GM19035 (cell line): ENCODE measurements around the gene FPGS.

ENCODE experiments used
- ATAC-seq: cut with Tn5 transposase; IDR thresholded peaks from one replicate; pipeline ENCODE4 v1.9.1; 2021; ENCODE audit not compliant: unreplicated experiment

Gene FPGS

DNA sequence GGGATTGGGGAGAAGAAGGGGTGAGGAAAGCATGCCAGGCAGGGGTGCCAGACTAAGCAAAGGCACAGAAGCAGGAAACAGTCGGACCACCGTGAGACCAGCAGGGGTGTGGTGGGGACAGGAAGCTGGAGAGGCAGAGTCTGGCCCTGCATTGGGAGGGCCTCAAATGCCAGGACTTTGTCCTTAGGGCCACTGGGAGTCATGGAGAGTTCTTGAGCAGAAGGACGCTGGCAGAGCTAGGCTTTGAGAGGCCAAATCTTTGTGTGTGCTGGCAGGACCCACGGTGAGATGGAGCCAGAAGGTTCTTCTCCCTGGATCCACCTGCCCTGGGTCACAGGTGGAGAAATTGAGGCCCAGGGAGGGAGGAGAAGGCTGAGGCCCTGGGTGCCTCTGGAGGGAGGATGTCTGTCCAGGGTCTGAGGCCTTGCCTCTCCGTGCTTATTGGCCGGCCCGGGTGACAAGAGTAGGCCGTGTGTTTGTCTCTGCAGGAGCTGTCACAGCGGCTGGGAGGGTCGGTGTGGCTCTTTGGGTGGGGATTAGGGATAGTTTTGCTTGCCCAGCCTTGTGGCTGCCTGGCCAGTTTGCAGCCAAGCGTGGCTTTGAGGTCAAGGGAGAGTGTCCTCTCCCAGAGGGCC lies 53.5 kb downstream of the FPGS start:
- ATAC-seq, result no peak

DNA sequence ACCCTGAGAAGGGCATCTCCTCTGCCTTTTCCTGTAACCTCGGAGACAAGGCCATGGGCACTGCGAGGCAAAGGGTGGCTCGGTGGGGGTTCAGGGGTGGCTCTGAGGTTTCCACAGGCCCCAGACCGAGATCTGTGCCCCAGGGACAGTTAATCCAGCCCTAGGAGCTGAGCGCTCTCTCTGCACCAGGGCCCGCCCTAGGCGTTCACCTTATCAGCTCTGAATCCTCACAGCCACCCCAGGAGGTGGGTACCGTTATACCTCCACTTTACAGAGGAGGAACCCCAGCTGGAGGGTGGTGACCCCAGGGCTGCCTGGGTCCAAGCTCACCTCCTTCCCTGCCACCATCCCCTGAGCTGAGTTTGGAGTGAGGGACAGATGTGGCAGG lies 54.0 kb downstream of the FPGS start:
- no peak for ATAC-seq

DNA sequence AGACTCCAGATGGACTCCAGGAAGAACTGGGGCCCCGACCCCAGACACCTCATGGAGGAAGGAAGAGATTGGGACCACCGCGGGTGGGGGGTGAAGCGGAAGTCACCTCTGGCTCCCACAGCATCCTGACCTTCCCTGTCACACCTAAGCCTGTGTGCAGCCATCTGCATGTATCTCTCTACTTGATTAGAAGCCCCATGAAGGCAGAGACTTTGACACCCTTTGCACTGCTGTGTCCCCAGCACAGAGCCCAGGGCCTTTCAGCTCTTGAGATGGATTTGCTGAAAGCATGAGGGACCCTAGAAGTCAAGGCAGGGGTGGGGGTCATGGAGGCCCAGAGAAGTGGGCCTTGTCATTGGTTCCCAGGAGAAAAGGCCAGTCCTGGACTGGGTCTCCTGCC lies 54.6 kb downstream of the FPGS start:
- ATAC-seq, result no peak

- ATAC-seq, result no peak
Observed at GRCh38 chr9:127858041-127858512, 55.4 kb downstream of the FPGS start.

DNA sequence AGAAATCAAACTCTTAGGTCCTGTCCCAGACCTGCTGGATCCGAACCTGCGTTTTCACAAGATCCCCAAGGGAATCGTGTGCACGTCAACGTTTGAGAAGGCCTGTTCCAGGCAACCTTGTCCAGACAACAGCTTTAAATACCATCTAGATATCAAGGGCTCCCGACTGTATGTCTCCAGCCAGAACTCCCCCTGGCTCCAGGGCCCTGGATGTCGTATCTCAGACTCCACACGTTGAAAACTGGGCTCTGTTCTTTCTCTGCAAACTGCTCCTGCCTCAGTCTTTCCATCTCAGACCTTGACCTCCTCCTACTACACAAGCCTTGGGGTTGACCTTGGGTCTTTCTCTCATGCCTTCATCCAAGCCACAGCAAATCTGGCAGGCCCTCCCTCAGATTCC lies 57.6 kb downstream of the FPGS start:
- ATAC-seq, result no peak

- ATAC-seq, result no peak
Observed at GRCh38 chr9:127860779-127861178, 58.1 kb downstream of the FPGS start.

- ATAC-seq, result no peak
Observed at GRCh38 chr9:127862075-127863011, 59.7 kb downstream of the FPGS start.

DNA sequence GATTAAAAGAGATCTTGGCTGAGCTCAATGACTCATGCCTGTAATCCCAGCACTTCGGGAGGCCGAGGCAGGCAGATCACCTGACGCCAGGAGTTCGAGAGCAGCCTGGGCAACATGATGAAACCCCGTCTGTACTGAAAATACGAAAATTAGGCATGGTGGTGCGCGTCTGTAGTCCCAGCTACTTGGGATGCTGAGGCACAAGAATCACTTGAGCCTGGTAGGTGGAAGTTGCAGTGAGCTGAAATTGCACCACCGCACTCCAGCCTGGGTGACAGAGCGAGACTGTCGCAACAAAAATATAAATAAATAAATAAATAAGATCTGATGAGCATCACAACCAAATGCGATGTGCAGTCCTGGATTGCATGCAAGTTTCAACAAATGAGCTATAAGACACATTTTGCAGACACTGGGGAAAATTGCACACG lies 60.5 kb downstream of the FPGS start:
- ATAC-seq, result no peak
